GM12878 (cell line): Measurements from ENCODE around the gene GPX7. TPM values are rescaled to one million over a fixed set of nuclear protein-coding genes. Genes with fewer than 3 reads are reported as not detected.

Experiments
- ATAC-seq: fragments of 200-7000 bp; cut with Tn5 transposase; 3 replicates; pipeline ENCODE4 v1.9.1; 2020; ENCODE audit warnings: mild to moderate bottlenecking, moderate library complexity
- BruUV-seq: library from RNA; stranded (reverse); fragments of 400-500 nt; replicated peaks from 2 replicates; lab custom pipeline; 2021; lab: Mats Ljungman, UMichigan
- CTCF ChIA-PET: fragments of 300-600 bp; sonication (Branson Sonifier 250); formaldehyde crosslinking; extraction: SDS; loops from one replicate; lab custom pipeline; 2021; ENCODE audit warnings: inconsistent platforms; lab: Yijun Ruan, JAX
- POLR2A ChIA-PET: fragments of 350-600 bp; formaldehyde crosslinking; extraction: SDS; loops from one replicate; lab custom pipeline; 2021; ENCODE audit warnings: inconsistent platforms; lab: Charles Lee
- RAD21 ChIA-PET: fragments of 300-600 bp; sonication (Branson Sonifier 250); formaldehyde crosslinking; loops from one replicate; lab custom pipeline; 2023; ENCODE audit warnings: antibody characterized with exemption; ENCODE audit not compliant: unreplicated experiment; lab: Charles Lee
- SMC1A ChIA-PET: fragments of 300-600 bp; sonication (Branson Sonifier 250); formaldehyde crosslinking; loops from one replicate; lab custom pipeline; 2023; ENCODE audit not compliant: unreplicated experiment, uncharacterized antibody; lab: Charles Lee
- DNase-seq: peaks from one replicate; pipeline ENCODE4 v3.0.0-alpha.2; 2011; ENCODE audit warnings: low read depth, low spot score
- FAIRE-seq: peaks from 3 replicates; lab custom pipeline; 2011; peaks lifted over from hg19 to GRCh38; lab: Jason Lieb, UNC
- H2AFZ ChIP-seq: 2 replicates; pipeline ENCODE4 v1.6.0; 2011; ENCODE audit warnings: low read depth, low read length, control low read depth; ENCODE audit not compliant: control insufficient read depth
- H3K27ac ChIP-seq: 2 replicates; pipeline ENCODE4 v1.5.1; 2011; ENCODE audit warnings: control low read depth; ENCODE audit not compliant: control insufficient read depth, insufficient read depth
- H3K27me3 ChIP-seq, 2 experiments: replicated peaks in 1 of 2; 2 replicates each; pipeline versions ENCODE4 v1.6.0 to v1.6.1; 2011; ENCODE audit warnings: low read length in 1 of 2; ENCODE audit not compliant: control insufficient read depth in 2 of 2, insufficient read depth in 2 of 2
- H3K36me3 ChIP-seq, 2 experiments: 2 replicates each; pipeline ENCODE4 v1.5.1; 2011; ENCODE audit warnings: low read length in 1 of 2; ENCODE audit not compliant: control insufficient read depth in 2 of 2, insufficient read depth in 2 of 2
- H3K4me1 ChIP-seq: 2 replicates; pipeline ENCODE4 v1.6.1; 2011; ENCODE audit warnings: mild to moderate bottlenecking, low read length, moderate library complexity, mixed read lengths; ENCODE audit not compliant: control insufficient read depth, insufficient read depth
- H3K4me2 ChIP-seq: 2 replicates; pipeline ENCODE4 v1.6.0; 2011; ENCODE audit warnings: control low read depth; ENCODE audit not compliant: control insufficient read depth, insufficient read depth
- H3K4me3 ChIP-seq: fragments of 200-600 bp; sonication (generic); 2 replicates; pipeline ENCODE4 v1.5.1; 2016
- H3K79me2 ChIP-seq: 2 replicates; pipeline ENCODE4 v1.6.0; 2011; ENCODE audit warnings: low read length; ENCODE audit not compliant: control insufficient read depth, insufficient read depth
- H3K9ac ChIP-seq: 2 replicates; pipeline ENCODE4 v1.8.0; 2011; ENCODE audit warnings: low read length, control low read depth, mixed read lengths; ENCODE audit not compliant: control insufficient read depth, insufficient read depth
- H3K9me3 ChIP-seq: replicated peaks from 3 replicates; pipeline ENCODE4 v1.5.1; 2011; ENCODE audit warnings: mild to moderate bottlenecking, low read length; ENCODE audit not compliant: control insufficient read depth, insufficient read depth
- H4K20me1 ChIP-seq: 2 replicates; pipeline ENCODE4 v1.6.0; 2011; ENCODE audit not compliant: control insufficient read depth, insufficient read depth
- ASH2L ChIP-seq: fragments of 300-600, 200-600 bp; sonication (generic); IDR thresholded peaks from 2 replicates; pipeline ENCODE4 v1.6.1; 2017; ENCODE audit warnings: low read depth, mild to moderate bottlenecking, borderline replicate concordance
- ATF7 ChIP-seq: fragments of 450-650 bp; IDR thresholded peaks from 2 replicates; pipeline ENCODE4 v1.6.1; 2016; ENCODE audit warnings: low read depth, mild to moderate bottlenecking
- GATAD2B ChIP-seq: fragments of 450-650 bp; conservative IDR thresholded peaks from 2 replicates; pipeline ENCODE4 v1.6.1; 2017; ENCODE audit warnings: low read depth, mild to moderate bottlenecking, moderate library complexity
- HCFC1 ChIP-seq: fragments of 150-350 bp; IDR thresholded peaks from 2 replicates; pipeline ENCODE4 v1.6.1; 2014; ENCODE audit warnings: low read length
- HDAC6 ChIP-seq: fragments of 200-600 bp; sonication (generic); IDR thresholded peaks from one replicate; pipeline ENCODE4 v1.8.0; 2017; ENCODE audit warnings: antibody characterized with exemption; ENCODE audit not compliant: unreplicated experiment
- JUND ChIP-seq: IDR thresholded peaks from 2 replicates; pipeline ENCODE4 v1.6.1; 2012; ENCODE audit warnings: low read depth, mild to moderate bottlenecking, low read length, improper control_type of control experiment, moderate library complexity
- KDM1A ChIP-seq: fragments of 200-600 bp; sonication (generic); IDR thresholded peaks from 2 replicates; pipeline ENCODE4 v1.6.1; 2016; ENCODE audit warnings: borderline replicate concordance
- KLF5 ChIP-seq: fragments of 450-650 bp; IDR thresholded peaks from 2 replicates; pipeline ENCODE4 v1.6.1; 2014; ENCODE audit warnings: mild to moderate bottlenecking; ENCODE audit not compliant: partially characterized antibody
- LARP7 ChIP-seq: fragments of 450-650 bp; IDR thresholded peaks from 2 replicates; pipeline ENCODE4 v1.6.1; 2017; ENCODE audit warnings: mild to moderate bottlenecking
- MLLT1 ChIP-seq: fragments of 450-650 bp; IDR thresholded peaks from 2 replicates; pipeline ENCODE4 v1.6.1; 2016; ENCODE audit warnings: mild to moderate bottlenecking
- MYB ChIP-seq: fragments of 150-350 bp; IDR thresholded peaks from 2 replicates; pipeline ENCODE4 v1.6.1; 2014; ENCODE audit warnings: mild to moderate bottlenecking, low read depth, low read length, borderline replicate concordance
- NBN ChIP-seq: fragments of 450-650 bp; IDR thresholded peaks from 2 replicates; pipeline ENCODE4 v1.6.1; 2016
- NFIC ChIP-seq: IDR thresholded peaks from 2 replicates; pipeline ENCODE4 v1.6.1; 2012; ENCODE audit warnings: low read depth, mild to moderate bottlenecking, inconsistent platforms, low read length, moderate library complexity
- NRF1 ChIP-seq: conservative IDR thresholded peaks from 2 replicates; pipeline ENCODE4 v1.6.1; 2011; ENCODE audit warnings: mild to moderate bottlenecking, low read depth, low read length, improper control_type of control experiment
- POU2F2 ChIP-seq: IDR thresholded peaks from 3 replicates; pipeline ENCODE4 v1.6.1; 2011; ENCODE audit warnings: low read depth, mild to moderate bottlenecking, low read length, borderline replicate concordance
- RAD51 ChIP-seq: fragments of 450-650 bp; IDR thresholded peaks from 2 replicates; pipeline ENCODE4 v1.6.1; 2016; ENCODE audit warnings: moderate library complexity, mild to moderate bottlenecking, inconsistent platforms
- RFX5 ChIP-seq: IDR thresholded peaks from 2 replicates; pipeline ENCODE4 v1.6.1; 2011; ENCODE audit warnings: low read depth, low read length, improper control_type of control experiment
- TAF1 ChIP-seq: IDR thresholded peaks from 2 replicates; pipeline ENCODE4 v1.6.1; 2011; ENCODE audit warnings: mild to moderate bottlenecking, low read depth, low read length, borderline replicate concordance
- WGBS: methylation state at CpG from one replicate; pipeline ENCODE4 v1.1.6; 2016; ENCODE audit warnings: low lambda C conversion rate; ENCODE audit not compliant: insufficient replicate concordance, insufficient coverage; ENCODE audit errors: missing lambda C conversion rate; 5-methylcytosine and 5-hydroxymethylcytosine counted together
- in situ Hi-C: fragments of 300-500 bp; cut with MboI; formaldehyde crosslinking; loops from 9 replicates; pipeline ENCODE4 v1.14.3; 2018; ENCODE audit warnings: mixed read lengths
- intact Hi-C: fragments of 100-400 bp; cut with micrococcal nuclease; formaldehyde crosslinking; loops from one replicate; pipeline ENCODE4 v1.14.2; 2022; ENCODE audit not compliant: unreplicated experiment
- polyA plus RNA-seq, 11 experiments: library from polyadenylated mRNA; depleted of rRNA in 4 of 11; unstranded in 6 of 11; stranded (reverse) in 5 of 11; fragments of >200 nt; fragmentation: Nextera tagmentation in 4 of 11; fragmentation: Illumina TruSeq in 1 of 11; extraction: Ambion mirVana in 4 of 11; extraction: Trizol in 1 of 11; gene quantifications; 1 replicate in 1 of 11; 2 replicates in 10 of 11; pipeline versions ENCODE4 v1.2.1 to v1.2.3, GENCODE V29; 2011 to 2016; ENCODE audit warnings: inconsistent platforms in 2 of 11, missing spikeins in 2 of 11, low read depth in 1 of 11
- total RNA-seq, 4 experiments: library from RNA; depleted of rRNA in 3 of 4; stranded (reverse); fragments of >200 nt in 3 of 4; fragmentation: Illumina TruSeq in 1 of 4; extraction: Trizol in 1 of 4; gene quantifications; 2 replicates each; pipeline versions ENCODE4 v1.2.1 to v1.2.3, GENCODE V29; 2013 to 2021
- TF ChIP-seq, protein P1 (sequence below): fragments of 450-650 bp; IDR thresholded peaks from 2 replicates; pipeline ENCODE4 v1.6.1; 2017; ENCODE audit warnings: mild to moderate bottlenecking, low read depth, inconsistent platforms; ENCODE audit not compliant: poor library complexity, severe bottlenecking

GPX7 gene
- total and polyA plus RNA-seq, 10 of the 15 experiments (the other 5 are each of a cell fraction or from before 2014, with no cell fraction given) = 1.9 to 4.2 (median 2.5) TPM; not detected in 1

GRCh38 chr1:52629325-52629643 lies 27.1 kb downstream of the GPX7 start:
- Histone ChIP-seq H3K9ac (no peak overlapping the region), H3K4me1 (peaks cover 9% of the 10 kb centered on the region; the same call in 1 of the 2 replicates), H3K27me3 (peaks cover 4 to 8% of the 10 kb centered on the region in 2 experiments; a peak in 3 of 4 replicates), H4K20me1 (no peaks in the 10 kb centered on the region), H3K79me2 (no peaks in the 10 kb centered on the region), H3K4me3 (no peak overlapping the region), H2AFZ (no peak overlapping the region), H3K9me3 (no peaks in the 10 kb centered on the region; the same call in 2 of the 3 replicates), H3K36me3 (no peaks in the 10 kb centered on the region), H3K4me2 (no peak overlapping the region), H3K27ac (no peak overlapping the region)
- WGBS = 62% methylated on average over 7 of the region's 7 CpGs
- ChIA-PET CTCF (interaction anchor here (0.8 kb wide), 1 partner anchor 224 kb away, joined by 3 read pairs; no protein-coding TSS in a partner anchor), SMC1A (no interaction called here), RAD21 (no interaction called here), POLR2A (no interaction called here)
- no TSS peak for BruUV-seq
- intact Hi-C loops = no loop called here
- no peak for DNase-seq
- TF ChIP-seq HDAC6 = no peak
- no peak for TF ChIP-seq GATAD2B
- no peak for TF ChIP-seq KLF5
- no peak for TF ChIP-seq JUND
- no peak for TF ChIP-seq NBN
- no peak for TF ChIP-seq NFIC
- TF ChIP-seq ATF7 = no peak
- TF ChIP-seq MLLT1 = no peak
- TF ChIP-seq RAD51 = no peak
- TF ChIP-seq POU2F2 = no peak
- TF ChIP-seq, protein P1, sequence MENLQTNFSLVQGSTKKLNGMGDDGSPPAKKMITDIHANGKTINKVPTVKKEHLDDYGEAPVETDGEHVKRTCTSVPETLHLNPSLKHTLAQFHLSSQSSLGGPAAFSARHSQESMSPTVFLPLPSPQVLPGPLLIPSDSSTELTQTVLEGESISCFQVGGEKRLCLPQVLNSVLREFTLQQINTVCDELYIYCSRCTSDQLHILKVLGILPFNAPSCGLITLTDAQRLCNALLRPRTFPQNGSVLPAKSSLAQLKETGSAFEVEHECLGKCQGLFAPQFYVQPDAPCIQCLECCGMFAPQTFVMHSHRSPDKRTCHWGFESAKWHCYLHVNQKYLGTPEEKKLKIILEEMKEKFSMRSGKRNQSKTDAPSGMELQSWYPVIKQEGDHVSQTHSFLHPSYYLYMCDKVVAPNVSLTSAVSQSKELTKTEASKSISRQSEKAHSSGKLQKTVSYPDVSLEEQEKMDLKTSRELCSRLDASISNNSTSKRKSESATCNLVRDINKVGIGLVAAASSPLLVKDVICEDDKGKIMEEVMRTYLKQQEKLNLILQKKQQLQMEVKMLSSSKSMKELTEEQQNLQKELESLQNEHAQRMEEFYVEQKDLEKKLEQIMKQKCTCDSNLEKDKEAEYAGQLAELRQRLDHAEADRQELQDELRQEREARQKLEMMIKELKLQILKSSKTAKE = no peak
- TF ChIP-seq RFX5 = no peak
- TF ChIP-seq TAF1 = no peak
- TF ChIP-seq MYB = no peak
- TF ChIP-seq HCFC1 = no peak
- TF ChIP-seq NRF1 = no peak
- no peak for TF ChIP-seq LARP7
- no peak for TF ChIP-seq KDM1A
- TF ChIP-seq ASH2L = no peak
- in situ Hi-C loops = no loop called here
- no peak for ATAC-seq
- FAIRE-seq = no peak
